ENCODE measurements around the gene FBXW7.
A peak's percentile ranks its signal among the peaks of the same experiment; 100 is the strongest.
"Not testable (repeated sequence)": the region's sequence is repeated elsewhere in the genome, so short reads cannot be mapped to it uniquely, and the experiment has no call there.

FBXW7 gene

GRCh38 chr4:152544533-152544932, 8.6 kb upstream of the FBXW7 start:
- DNase-seq = not testable (repeated sequence)

- DNase-seq = no peak
These were observed 5.0 kb upstream of the FBXW7 start for GRCh38 chr4:152540941-152541340.

GRCh38 chr4:152540293-152540674, 4.4 kb upstream of the FBXW7 start:
- DNase-seq = no peak

GRCh38 chr4:152539556-152540292, 3.8 kb upstream of the FBXW7 start:
- DNase-seq = no peak

- no peak for DNase-seq
These were observed 2.0 kb upstream of the FBXW7 start for GRCh38 chr4:152537881-152538280.

- peak; percentile 43 for DNase-seq
These were observed 772 bp upstream of the FBXW7 start for GRCh38 chr4:152536545-152537182.

GRCh38 chr4:152535360-152535902, 461 bp downstream of the FBXW7 start:
- no peak for DNase-seq

- no peak for DNase-seq
These were observed 1.1 kb downstream of the FBXW7 start for GRCh38 chr4:152534541-152535359.

- DNase-seq = no peak
These were observed 4.4 kb downstream of the FBXW7 start for GRCh38 chr4:152531479-152531878.

- no peak for DNase-seq
These were observed 5.3 kb downstream of the FBXW7 start for GRCh38 chr4:152530600-152530999.

GRCh38 chr4:152529880-152530279, 6.0 kb downstream of the FBXW7 start:
- no peak for DNase-seq

GRCh38 chr4:152528060-152528459, 7.8 kb downstream of the FBXW7 start:
- no peak for DNase-seq

- no peak for DNase-seq
These were observed 10.0 kb downstream of the FBXW7 start for GRCh38 chr4:152525878-152526277.

- no peak for DNase-seq
These were observed 11.5 kb downstream of the FBXW7 start for GRCh38 chr4:152524427-152524826.

- no peak for DNase-seq
These were observed 12.2 kb downstream of the FBXW7 start for GRCh38 chr4:152523731-152524130.

GRCh38 chr4:152522754-152523153, 13.1 kb downstream of the FBXW7 start:
- DNase-seq = no peak

GRCh38 chr4:152522245-152522644, 13.6 kb downstream of the FBXW7 start:
- no peak for DNase-seq

- no peak for DNase-seq
These were observed 19.7 kb downstream of the FBXW7 start for GRCh38 chr4:152516156-152516555.

- DNase-seq = no peak
These were observed 20.2 kb downstream of the FBXW7 start for GRCh38 chr4:152515678-152516077.

GRCh38 chr4:152514356-152514755, 21.5 kb downstream of the FBXW7 start:
- DNase-seq = no peak

GRCh38 chr4:152513078-152513477, 22.8 kb downstream of the FBXW7 start:
- DNase-seq = no peak

GRCh38 chr4:152512483-152512882, 23.4 kb downstream of the FBXW7 start:
- no peak for DNase-seq

- DNase-seq = no peak
These were observed 25.3 kb downstream of the FBXW7 start for GRCh38 chr4:152510349-152511147.

Measured in NCI-H1436 (cell line).